ENCODE measurements around the gene NDFIP2. TPM values are rescaled to one million over a fixed set of nuclear protein-coding genes. Genes with fewer than 3 reads are reported as not detected.

The NDFIP2 gene
- polyA plus RNA-seq, 1 of the 3 experiments (the other 2 are of a cell fraction): 21.4 TPM

DNA sequence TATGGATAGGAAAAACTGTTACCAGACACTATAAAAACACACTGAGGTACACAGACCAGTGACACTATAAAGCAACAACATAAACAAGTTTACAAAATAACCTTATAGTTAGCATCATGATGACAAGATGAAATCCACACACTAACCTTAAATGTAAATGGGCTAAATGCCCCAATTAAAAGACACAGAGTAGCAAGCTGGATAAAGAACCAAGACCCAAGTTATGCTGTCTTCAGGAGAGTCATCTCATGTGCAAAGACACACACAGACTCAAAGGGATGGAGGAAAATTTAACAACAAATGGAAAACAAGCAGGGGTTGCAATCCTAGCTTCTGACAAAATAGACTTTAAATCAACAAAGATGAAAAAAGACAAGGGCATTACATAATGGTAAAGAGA is 81.6 kb downstream of the NDFIP2 start:
- Histone ChIP-seq H3K79me2 (ENCODE audit: insufficient read depth) (no peaks in the 10 kb centered on the region), H3K9ac (no peak overlapping the region), H3K27me3 (ENCODE audit: insufficient read depth) (no peaks in the 10 kb centered on the region), H2AFZ (ENCODE audit: low read depth) (no peak overlapping the region), H3K9me2 (no peaks in the 10 kb centered on the region), H3K4me3 (ENCODE audit: low read depth in 2 of 2, low read length in 1 of 2) (no peak overlapping the region), H3K4me1 (ENCODE audit: control insufficient read depth in 1 of 2, insufficient read depth in 2 of 2, low read depth in 1 of 2, low read length in 1 of 2) (no peaks in the 10 kb centered on the region), H3K4me2 (no peak overlapping the region), H3K9me3 (no peaks in the 10 kb centered on the region; the same call in 1 of the 2 replicates), H3K36me3 (replicated peaks in 1 of 2; ENCODE audit: control insufficient read depth in 1 of 2, insufficient read depth in 2 of 2, low read length in 1 of 2) (peaks cover 9 to 12% of the 10 kb centered on the region in 2 experiments), H3K27ac (ENCODE audit: low read depth in 2 of 2, low read length in 1 of 2) (no peak overlapping the region), H3F3A (replicated peaks; ENCODE audit: insufficient read depth) (no peaks in the 10 kb centered on the region), H4K20me1 (ENCODE audit: insufficient read depth) (no peaks in the 10 kb centered on the region)
- CTCF ChIA-PET: no interaction called here
- no peak for TF ChIP-seq CHD2 (IDR thresholded peaks at IDR 0.05; ENCODE audit: low read length, partially characterized antibody)
- no peak for TF ChIP-seq NFIC (IDR thresholded peaks at IDR 0.05; ENCODE audit: borderline replicate concordance)
- TF ChIP-seq, protein P1, sequence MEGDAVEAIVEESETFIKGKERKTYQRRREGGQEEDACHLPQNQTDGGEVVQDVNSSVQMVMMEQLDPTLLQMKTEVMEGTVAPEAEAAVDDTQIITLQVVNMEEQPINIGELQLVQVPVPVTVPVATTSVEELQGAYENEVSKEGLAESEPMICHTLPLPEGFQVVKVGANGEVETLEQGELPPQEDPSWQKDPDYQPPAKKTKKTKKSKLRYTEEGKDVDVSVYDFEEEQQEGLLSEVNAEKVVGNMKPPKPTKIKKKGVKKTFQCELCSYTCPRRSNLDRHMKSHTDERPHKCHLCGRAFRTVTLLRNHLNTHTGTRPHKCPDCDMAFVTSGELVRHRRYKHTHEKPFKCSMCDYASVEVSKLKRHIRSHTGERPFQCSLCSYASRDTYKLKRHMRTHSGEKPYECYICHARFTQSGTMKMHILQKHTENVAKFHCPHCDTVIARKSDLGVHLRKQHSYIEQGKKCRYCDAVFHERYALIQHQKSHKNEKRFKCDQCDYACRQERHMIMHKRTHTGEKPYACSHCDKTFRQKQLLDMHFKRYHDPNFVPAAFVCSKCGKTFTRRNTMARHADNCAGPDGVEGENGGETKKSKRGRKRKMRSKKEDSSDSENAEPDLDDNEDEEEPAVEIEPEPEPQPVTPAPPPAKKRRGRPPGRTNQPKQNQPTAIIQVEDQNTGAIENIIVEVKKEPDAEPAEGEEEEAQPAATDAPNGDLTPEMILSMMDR (IDR thresholded peaks at IDR 0.05): no peak
- TF ChIP-seq REST (IDR thresholded peaks at IDR 0.05; ENCODE audit: low read depth, low read length): no peak
- no peak for TF ChIP-seq RFX5 (IDR thresholded peaks at IDR 0.05; ENCODE audit: low read length)
- TF ChIP-seq TAF1 (IDR thresholded peaks at IDR 0.05; ENCODE audit: borderline replicate concordance, low read depth, low read length): no peak
- TF ChIP-seq, protein P2, sequence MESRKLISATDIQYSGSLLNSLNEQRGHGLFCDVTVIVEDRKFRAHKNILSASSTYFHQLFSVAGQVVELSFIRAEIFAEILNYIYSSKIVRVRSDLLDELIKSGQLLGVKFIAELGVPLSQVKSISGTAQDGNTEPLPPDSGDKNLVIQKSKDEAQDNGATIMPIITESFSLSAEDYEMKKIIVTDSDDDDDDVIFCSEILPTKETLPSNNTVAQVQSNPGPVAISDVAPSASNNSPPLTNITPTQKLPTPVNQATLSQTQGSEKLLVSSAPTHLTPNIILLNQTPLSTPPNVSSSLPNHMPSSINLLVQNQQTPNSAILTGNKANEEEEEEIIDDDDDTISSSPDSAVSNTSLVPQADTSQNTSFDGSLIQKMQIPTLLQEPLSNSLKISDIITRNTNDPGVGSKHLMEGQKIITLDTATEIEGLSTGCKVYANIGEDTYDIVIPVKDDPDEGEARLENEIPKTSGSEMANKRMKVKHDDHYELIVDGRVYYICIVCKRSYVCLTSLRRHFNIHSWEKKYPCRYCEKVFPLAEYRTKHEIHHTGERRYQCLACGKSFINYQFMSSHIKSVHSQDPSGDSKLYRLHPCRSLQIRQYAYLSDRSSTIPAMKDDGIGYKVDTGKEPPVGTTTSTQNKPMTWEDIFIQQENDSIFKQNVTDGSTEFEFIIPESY (IDR thresholded peaks at IDR 0.05; ENCODE audit: borderline replicate concordance, low read depth): no peak
- TF ChIP-seq ELF1 (IDR thresholded peaks at IDR 0.05): no peak
- no peak for TF ChIP-seq FOXM1 (IDR thresholded peaks at IDR 0.05; ENCODE audit: low read depth)
- TF ChIP-seq, protein P3, sequence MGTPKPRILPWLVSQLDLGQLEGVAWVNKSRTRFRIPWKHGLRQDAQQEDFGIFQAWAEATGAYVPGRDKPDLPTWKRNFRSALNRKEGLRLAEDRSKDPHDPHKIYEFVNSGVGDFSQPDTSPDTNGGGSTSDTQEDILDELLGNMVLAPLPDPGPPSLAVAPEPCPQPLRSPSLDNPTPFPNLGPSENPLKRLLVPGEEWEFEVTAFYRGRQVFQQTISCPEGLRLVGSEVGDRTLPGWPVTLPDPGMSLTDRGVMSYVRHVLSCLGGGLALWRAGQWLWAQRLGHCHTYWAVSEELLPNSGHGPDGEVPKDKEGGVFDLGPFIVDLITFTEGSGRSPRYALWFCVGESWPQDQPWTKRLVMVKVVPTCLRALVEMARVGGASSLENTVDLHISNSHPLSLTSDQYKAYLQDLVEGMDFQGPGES (IDR thresholded peaks at IDR 0.05; ENCODE audit: low read depth, low read length): no peak
- TF ChIP-seq GATA2 (CRISPR knock-in tag; IDR thresholded peaks at IDR 0.05): no peak
- TF ChIP-seq EZH2phosphoT487 (IDR thresholded peaks at IDR 0.05; ENCODE audit: borderline replicate concordance, low read depth): no peak
- TF ChIP-seq, protein P4, sequence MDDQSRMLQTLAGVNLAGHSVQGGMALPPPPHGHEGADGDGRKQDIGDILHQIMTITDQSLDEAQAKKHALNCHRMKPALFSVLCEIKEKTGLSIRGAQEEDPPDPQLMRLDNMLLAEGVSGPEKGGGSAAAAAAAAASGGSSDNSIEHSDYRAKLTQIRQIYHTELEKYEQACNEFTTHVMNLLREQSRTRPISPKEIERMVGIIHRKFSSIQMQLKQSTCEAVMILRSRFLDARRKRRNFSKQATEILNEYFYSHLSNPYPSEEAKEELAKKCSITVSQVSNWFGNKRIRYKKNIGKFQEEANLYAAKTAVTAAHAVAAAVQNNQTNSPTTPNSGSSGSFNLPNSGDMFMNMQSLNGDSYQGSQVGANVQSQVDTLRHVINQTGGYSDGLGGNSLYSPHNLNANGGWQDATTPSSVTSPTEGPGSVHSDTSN (IDR thresholded peaks at IDR 0.05): no peak
- no peak for TF ChIP-seq FOXJ3 (CRISPR knock-in tag; IDR thresholded peaks at IDR 0.05)
- TF ChIP-seq MXI1 (IDR thresholded peaks at IDR 0.05; ENCODE audit: low read depth, low read length): no peak
- TF ChIP-seq FOSL2 (IDR thresholded peaks at IDR 0.05; ENCODE audit: borderline replicate concordance, low read depth): no peak
- TF ChIP-seq NRF1 (IDR thresholded peaks at IDR 0.05; ENCODE audit: low read depth, low read length): no peak
- no peak for TF ChIP-seq RAD21 (IDR thresholded peaks at IDR 0.05; ENCODE audit: low read length)
- TF ChIP-seq TCF12 (IDR thresholded peaks at IDR 0.05): no peak
- TF ChIP-seq TEAD4 (IDR thresholded peaks at IDR 0.05; ENCODE audit: borderline replicate concordance, insufficient read depth): no peak
- POLR2A ChIA-PET: no interaction called here
- no peak for DNase-seq
